GM23338 (cell line): Measurements from ENCODE around the gene SCYGR2.

Source experiments
- JUNB ChIP-seq: IDR thresholded peaks from one replicate; pipeline ENCODE4 v1.6.1; 2016; ENCODE audit warnings: antibody characterized with exemption; ENCODE audit not compliant: unreplicated experiment
- POLR2AphosphoS5 ChIP-seq: IDR thresholded peaks from 2 replicates; pipeline ENCODE4 v1.6.1; 2016; ENCODE audit warnings: antibody characterized with exemption, low read depth
- TF ChIP-seq, protein P1 (sequence below), 2 experiments: fragments of 200-600 bp in 1 of 2; sonication (generic) in 1 of 2; conservative IDR thresholded peaks; 2 replicates each; pipeline versions ENCODE4 v1.5.1 to v1.6.1; 2016 to 2017; ENCODE audit warnings: antibody characterized with exemption in 2 of 2, low read depth in 2 of 2, mild to moderate bottlenecking in 2 of 2, moderate library complexity in 1 of 2
- TF ChIP-seq, protein P2 (sequence below): IDR thresholded peaks from one replicate; pipeline ENCODE4 v1.6.1; 2018; ENCODE audit warnings: antibody characterized with exemption; ENCODE audit not compliant: unreplicated experiment

DNA sequence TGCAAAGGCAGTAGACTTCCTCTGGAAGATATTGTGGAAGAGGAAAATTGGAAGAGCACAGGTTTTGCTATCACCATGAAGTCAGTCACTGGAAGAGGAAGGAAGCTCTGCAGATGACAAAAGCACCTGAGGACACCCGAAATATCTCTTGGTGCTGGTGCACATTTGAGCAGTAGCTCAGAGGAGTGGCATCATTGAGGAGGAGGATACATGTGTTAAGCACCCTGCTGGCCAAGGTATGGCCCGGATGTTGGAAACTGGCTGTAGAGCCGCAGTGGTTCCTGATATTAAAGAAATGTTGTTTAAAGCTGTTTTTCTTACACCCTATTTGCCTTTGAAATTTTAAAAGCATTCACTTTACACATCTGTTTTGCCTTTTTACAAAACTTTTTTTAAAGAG, 32.7 kb upstream of the SCYGR2 start:
- TF ChIP-seq, protein P1, sequence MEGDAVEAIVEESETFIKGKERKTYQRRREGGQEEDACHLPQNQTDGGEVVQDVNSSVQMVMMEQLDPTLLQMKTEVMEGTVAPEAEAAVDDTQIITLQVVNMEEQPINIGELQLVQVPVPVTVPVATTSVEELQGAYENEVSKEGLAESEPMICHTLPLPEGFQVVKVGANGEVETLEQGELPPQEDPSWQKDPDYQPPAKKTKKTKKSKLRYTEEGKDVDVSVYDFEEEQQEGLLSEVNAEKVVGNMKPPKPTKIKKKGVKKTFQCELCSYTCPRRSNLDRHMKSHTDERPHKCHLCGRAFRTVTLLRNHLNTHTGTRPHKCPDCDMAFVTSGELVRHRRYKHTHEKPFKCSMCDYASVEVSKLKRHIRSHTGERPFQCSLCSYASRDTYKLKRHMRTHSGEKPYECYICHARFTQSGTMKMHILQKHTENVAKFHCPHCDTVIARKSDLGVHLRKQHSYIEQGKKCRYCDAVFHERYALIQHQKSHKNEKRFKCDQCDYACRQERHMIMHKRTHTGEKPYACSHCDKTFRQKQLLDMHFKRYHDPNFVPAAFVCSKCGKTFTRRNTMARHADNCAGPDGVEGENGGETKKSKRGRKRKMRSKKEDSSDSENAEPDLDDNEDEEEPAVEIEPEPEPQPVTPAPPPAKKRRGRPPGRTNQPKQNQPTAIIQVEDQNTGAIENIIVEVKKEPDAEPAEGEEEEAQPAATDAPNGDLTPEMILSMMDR (conservative IDR thresholded peaks at IDR 0.05; ENCODE audit: low read depth in 2 of 2) = no peak
- TF ChIP-seq JUNB (no peak), POLR2AphosphoS5 (no peak)
- TF ChIP-seq, protein P2, sequence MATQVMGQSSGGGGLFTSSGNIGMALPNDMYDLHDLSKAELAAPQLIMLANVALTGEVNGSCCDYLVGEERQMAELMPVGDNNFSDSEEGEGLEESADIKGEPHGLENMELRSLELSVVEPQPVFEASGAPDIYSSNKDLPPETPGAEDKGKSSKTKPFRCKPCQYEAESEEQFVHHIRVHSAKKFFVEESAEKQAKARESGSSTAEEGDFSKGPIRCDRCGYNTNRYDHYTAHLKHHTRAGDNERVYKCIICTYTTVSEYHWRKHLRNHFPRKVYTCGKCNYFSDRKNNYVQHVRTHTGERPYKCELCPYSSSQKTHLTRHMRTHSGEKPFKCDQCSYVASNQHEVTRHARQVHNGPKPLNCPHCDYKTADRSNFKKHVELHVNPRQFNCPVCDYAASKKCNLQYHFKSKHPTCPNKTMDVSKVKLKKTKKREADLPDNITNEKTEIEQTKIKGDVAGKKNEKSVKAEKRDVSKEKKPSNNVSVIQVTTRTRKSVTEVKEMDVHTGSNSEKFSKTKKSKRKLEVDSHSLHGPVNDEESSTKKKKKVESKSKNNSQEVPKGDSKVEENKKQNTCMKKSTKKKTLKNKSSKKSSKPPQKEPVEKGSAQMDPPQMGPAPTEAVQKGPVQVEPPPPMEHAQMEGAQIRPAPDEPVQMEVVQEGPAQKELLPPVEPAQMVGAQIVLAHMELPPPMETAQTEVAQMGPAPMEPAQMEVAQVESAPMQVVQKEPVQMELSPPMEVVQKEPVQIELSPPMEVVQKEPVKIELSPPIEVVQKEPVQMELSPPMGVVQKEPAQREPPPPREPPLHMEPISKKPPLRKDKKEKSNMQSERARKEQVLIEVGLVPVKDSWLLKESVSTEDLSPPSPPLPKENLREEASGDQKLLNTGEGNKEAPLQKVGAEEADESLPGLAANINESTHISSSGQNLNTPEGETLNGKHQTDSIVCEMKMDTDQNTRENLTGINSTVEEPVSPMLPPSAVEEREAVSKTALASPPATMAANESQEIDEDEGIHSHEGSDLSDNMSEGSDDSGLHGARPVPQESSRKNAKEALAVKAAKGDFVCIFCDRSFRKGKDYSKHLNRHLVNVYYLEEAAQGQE = no peak
